ENCODE measurements around the gene ODAPH.
"Not testable (repeated sequence)": the region's sequence is repeated elsewhere in the genome, so short reads cannot be mapped to it uniquely, and the experiment has no call there.

ODAPH gene

GRCh38 chr4:75519452-75519851 is 36.4 kb upstream of the ODAPH start:
- H2BK5ac ChIP-seq (ENCODE audit: low read depth, low read length, poor library complexity); H4K91ac ChIP-seq (ENCODE audit: low read depth, low read length); H3K4ac ChIP-seq (ENCODE audit: low read depth, low read length); H3K36me3 ChIP-seq (ENCODE audit: control insufficient read depth in 1 of 2, insufficient read depth in 2 of 2, low read length in 2 of 2); H3K9me3 ChIP-seq (ENCODE audit: insufficient read depth, low read depth, low read length); H4K12ac ChIP-seq (ENCODE audit: low read depth, low read length); H2AK5ac ChIP-seq (ENCODE audit: low read length); H3K18ac ChIP-seq (ENCODE audit: low read length); H3K79me2 ChIP-seq (ENCODE audit: control insufficient read depth, insufficient read depth, low read length, poor library complexity); H3K79me1 ChIP-seq (ENCODE audit: low read length); H2AFZ ChIP-seq (ENCODE audit: insufficient read depth, low read length, poor library complexity); DNase-seq; H3K14ac ChIP-seq (ENCODE audit: low read length); H4K8ac ChIP-seq (ENCODE audit: low read depth, low read length); H3K4me3 ChIP-seq (ENCODE audit: low read depth, low read length); H3K27ac ChIP-seq (ENCODE audit: low read depth, low read length); H3K27me3 ChIP-seq (ENCODE audit: insufficient read depth, low read length); H2BK12ac ChIP-seq (ENCODE audit: low read length); H3K4me1 ChIP-seq (ENCODE audit: control insufficient read depth in 1 of 2, insufficient read depth in 2 of 2, low read length in 2 of 2); H3K23ac ChIP-seq (ENCODE audit: low read length); H3K9ac ChIP-seq (ENCODE audit: low read length); H2BK120ac ChIP-seq (ENCODE audit: insufficient read depth, low read length, poor library complexity); H3K4me2 ChIP-seq (ENCODE audit: low read length): not testable (repeated sequence)
- WGBS (ENCODE audit: extremely low coverage, insufficient coverage, insufficient read length), result no CpG with 5 or more reads among the region's 7 CpGs

DNA sequence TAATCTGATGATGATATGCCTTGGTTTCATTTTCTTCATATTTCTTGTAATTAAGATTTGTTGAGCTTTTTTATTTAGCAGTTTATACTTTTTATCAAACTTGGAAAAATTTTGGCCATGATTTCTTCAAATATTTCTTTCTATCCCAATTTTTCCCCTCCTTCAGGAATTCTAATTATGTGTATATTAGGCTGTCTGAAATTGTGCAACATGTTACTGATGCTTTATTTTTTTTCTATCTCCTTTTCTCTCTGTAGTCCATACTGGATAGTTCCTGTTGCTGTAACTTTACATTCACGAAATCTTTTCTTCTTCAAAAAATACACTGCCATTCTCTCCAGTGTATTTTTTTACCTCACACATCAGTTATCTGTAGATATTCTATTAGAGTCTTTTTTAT is 30.8 kb upstream of the ODAPH start:
- no peak overlapping the region for H3K23ac ChIP-seq (ENCODE audit: low read length)

GRCh38 chr4:75525910-75526309 is 30.0 kb upstream of the ODAPH start:
- Histone ChIP-seq H3K4me3 (ENCODE audit: low read depth, low read length) (no peak overlapping the region), H3K27ac (ENCODE audit: low read depth, low read length) (no peak overlapping the region), H2BK5ac (ENCODE audit: low read depth, low read length, poor library complexity) (no peak overlapping the region), H3K4me1 (ENCODE audit: control insufficient read depth in 1 of 2, insufficient read depth in 2 of 2, low read length in 2 of 2) (no peaks in the 10 kb centered on the region), H3K79me1 (ENCODE audit: low read length) (no peaks in the 10 kb centered on the region), H3K18ac (ENCODE audit: low read length) (no peak overlapping the region), H3K4ac (ENCODE audit: low read depth, low read length) (no peak overlapping the region), H4K8ac (ENCODE audit: low read depth, low read length) (no peak overlapping the region), H4K12ac (ENCODE audit: low read depth, low read length) (no peak overlapping the region), H3K23ac (ENCODE audit: low read length) (no peak overlapping the region), H2AK5ac (ENCODE audit: low read length) (no peak overlapping the region), H2AFZ (ENCODE audit: insufficient read depth, low read length, poor library complexity) (no peak overlapping the region), H3K9me3 (ENCODE audit: insufficient read depth, low read depth, low read length) (no peaks in the 10 kb centered on the region), H3K27me3 (ENCODE audit: insufficient read depth, low read length) (no peaks in the 10 kb centered on the region), H2BK120ac (ENCODE audit: insufficient read depth, low read length, poor library complexity) (no peak overlapping the region), H3K79me2 (ENCODE audit: control insufficient read depth, insufficient read depth, low read length, poor library complexity) (no peaks in the 10 kb centered on the region), H3K14ac (ENCODE audit: low read length) (no peak overlapping the region), H2BK12ac (ENCODE audit: low read length) (no peak overlapping the region), H3K36me3 (ENCODE audit: control insufficient read depth in 1 of 2, insufficient read depth in 2 of 2, low read length in 2 of 2) (peaks cover 2 to 6% of the 10 kb centered on the region in 2 experiments), H3K4me2 (ENCODE audit: low read length) (no peak overlapping the region), H3K9ac (ENCODE audit: low read length) (no peak overlapping the region), H4K91ac (ENCODE audit: low read depth, low read length) (no peak overlapping the region)
- no CpG with 5 or more reads among the region's 1 CpG for WGBS (ENCODE audit: extremely low coverage, insufficient coverage, insufficient read length)
- no peak for DNase-seq

More for the DNA sequence above, 30.8 kb upstream of the ODAPH start:
- no peaks in the 10 kb centered on the region for H3K79me1 ChIP-seq (ENCODE audit: low read length)
- no peaks in the 10 kb centered on the region for H3K9me3 ChIP-seq (ENCODE audit: insufficient read depth, low read depth, low read length)
- no peak overlapping the region for H2BK5ac ChIP-seq (ENCODE audit: low read depth, low read length, poor library complexity)
- WGBS (ENCODE audit: extremely low coverage, insufficient coverage, insufficient read length), result no CpG with 5 or more reads among the region's 1 CpG
- H3K4ac ChIP-seq (ENCODE audit: low read depth, low read length), result no peak overlapping the region
- H3K18ac ChIP-seq (ENCODE audit: low read length), result no peak overlapping the region
- H2BK120ac ChIP-seq (ENCODE audit: insufficient read depth, low read length, poor library complexity), result no peak overlapping the region
- H2AFZ ChIP-seq (ENCODE audit: insufficient read depth, low read length, poor library complexity), result no peak overlapping the region
- H3K4me3 ChIP-seq (ENCODE audit: low read depth, low read length), result no peak overlapping the region
- H3K14ac ChIP-seq (ENCODE audit: low read length), result no peak overlapping the region
- H2BK12ac ChIP-seq (ENCODE audit: low read length), result no peak overlapping the region
- H3K79me2 ChIP-seq (ENCODE audit: control insufficient read depth, insufficient read depth, low read length, poor library complexity), result no peaks in the 10 kb centered on the region
- no peak overlapping the region for H4K12ac ChIP-seq (ENCODE audit: low read depth, low read length)
- no peak overlapping the region for H3K4me2 ChIP-seq (ENCODE audit: low read length)
- H4K91ac ChIP-seq (ENCODE audit: low read depth, low read length), result no peak overlapping the region
- no peaks in the 10 kb centered on the region for H3K4me1 ChIP-seq (ENCODE audit: control insufficient read depth in 1 of 2, insufficient read depth in 2 of 2, low read length in 2 of 2)
- H4K8ac ChIP-seq (ENCODE audit: low read depth, low read length), result no peak overlapping the region
- no peak for DNase-seq
- H3K9ac ChIP-seq (ENCODE audit: low read length), result no peak overlapping the region
- no peak overlapping the region for H3K27ac ChIP-seq (ENCODE audit: low read depth, low read length)
- H3K36me3 ChIP-seq (ENCODE audit: control insufficient read depth in 1 of 2, insufficient read depth in 2 of 2, low read length in 2 of 2), result peaks cover 2% of the 10 kb centered on the region in 2 experiments
- no peak overlapping the region for H2AK5ac ChIP-seq (ENCODE audit: low read length)
- H3K27me3 ChIP-seq (ENCODE audit: insufficient read depth, low read length), result no peaks in the 10 kb centered on the region

DNA sequence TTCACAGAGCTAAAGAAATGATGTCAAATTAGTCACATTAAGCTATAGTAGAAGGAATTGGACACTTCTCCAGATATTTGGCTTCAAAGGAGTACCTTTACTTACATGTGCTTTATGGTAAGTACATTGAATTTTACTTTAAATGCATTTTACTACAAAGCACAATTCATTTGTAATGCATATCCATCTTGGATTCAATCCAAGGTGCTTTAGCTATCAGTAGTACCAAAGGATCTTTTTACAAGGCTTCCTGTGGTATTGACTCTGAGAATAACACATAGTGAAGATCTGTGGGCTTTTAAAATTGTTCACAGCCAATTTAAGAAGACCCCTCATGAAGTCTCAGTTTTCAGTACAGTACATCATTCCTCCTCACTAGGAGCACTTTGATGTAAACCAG is 28.4 kb upstream of the ODAPH start:
- H2AFZ ChIP-seq (ENCODE audit: insufficient read depth, low read length, poor library complexity), result no peak overlapping the region
- H3K4me1 ChIP-seq (ENCODE audit: control insufficient read depth in 1 of 2, insufficient read depth in 2 of 2, low read length in 2 of 2), result no peaks in the 10 kb centered on the region
- no peak overlapping the region for H2BK120ac ChIP-seq (ENCODE audit: insufficient read depth, low read length, poor library complexity)

More for the DNA sequence above, 28.4 kb upstream of the ODAPH start:
- H4K8ac ChIP-seq (ENCODE audit: low read depth, low read length), result no peak overlapping the region
- H3K9ac ChIP-seq (ENCODE audit: low read length), result no peak overlapping the region
- H3K79me2 ChIP-seq (ENCODE audit: control insufficient read depth, insufficient read depth, low read length, poor library complexity), result no peaks in the 10 kb centered on the region
- no peak overlapping the region for H2BK12ac ChIP-seq (ENCODE audit: low read length)
- no peak for DNase-seq
- H3K27me3 ChIP-seq (ENCODE audit: insufficient read depth, low read length), result no peaks in the 10 kb centered on the region
- no peak overlapping the region for H3K4me3 ChIP-seq (ENCODE audit: low read depth, low read length)
- H3K79me1 ChIP-seq (ENCODE audit: low read length), result no peaks in the 10 kb centered on the region
- no peak overlapping the region for H4K91ac ChIP-seq (ENCODE audit: low read depth, low read length)
- peaks cover 4 to 14% of the 10 kb centered on the region in 2 experiments for H3K36me3 ChIP-seq (ENCODE audit: control insufficient read depth in 1 of 2, insufficient read depth in 2 of 2, low read length in 2 of 2)
- no peak overlapping the region for H3K23ac ChIP-seq (ENCODE audit: low read length)
- no peak overlapping the region for H3K4ac ChIP-seq (ENCODE audit: low read depth, low read length)
- no peak overlapping the region for H2BK5ac ChIP-seq (ENCODE audit: low read depth, low read length, poor library complexity)
- H3K18ac ChIP-seq (ENCODE audit: low read length), result no peak overlapping the region
- H3K9me3 ChIP-seq (ENCODE audit: insufficient read depth, low read depth, low read length), result peaks cover under 1% of the 10 kb centered on the region
- H2AK5ac ChIP-seq (ENCODE audit: low read length), result no peak overlapping the region
- no peak overlapping the region for H3K4me2 ChIP-seq (ENCODE audit: low read length)
- no peak overlapping the region for H4K12ac ChIP-seq (ENCODE audit: low read depth, low read length)
- H3K27ac ChIP-seq (ENCODE audit: low read depth, low read length), result no peak overlapping the region
- H3K14ac ChIP-seq (ENCODE audit: low read length), result no peak overlapping the region
